Measurements from ENCODE around the gene ARSI. TPM values are rescaled to one million over a fixed set of nuclear protein-coding genes. Genes with fewer than 3 reads are reported as not detected.

The ARSI gene
- total and polyA plus RNA-seq, 2 of the 4 experiments (the other 2 are of a cell fraction), result 14.8 to 15.2 TPM

GRCh38 chr5:150261231-150261630 lies 41.5 kb downstream of the ARSI start:
- TF ChIP-seq, protein P1, sequence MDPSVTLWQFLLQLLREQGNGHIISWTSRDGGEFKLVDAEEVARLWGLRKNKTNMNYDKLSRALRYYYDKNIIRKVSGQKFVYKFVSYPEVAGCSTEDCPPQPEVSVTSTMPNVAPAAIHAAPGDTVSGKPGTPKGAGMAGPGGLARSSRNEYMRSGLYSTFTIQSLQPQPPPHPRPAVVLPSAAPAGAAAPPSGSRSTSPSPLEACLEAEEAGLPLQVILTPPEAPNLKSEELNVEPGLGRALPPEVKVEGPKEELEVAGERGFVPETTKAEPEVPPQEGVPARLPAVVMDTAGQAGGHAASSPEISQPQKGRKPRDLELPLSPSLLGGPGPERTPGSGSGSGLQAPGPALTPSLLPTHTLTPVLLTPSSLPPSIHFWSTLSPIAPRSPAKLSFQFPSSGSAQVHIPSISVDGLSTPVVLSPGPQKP (IDR thresholded peaks at IDR 0.05; ENCODE audit: borderline replicate concordance, low read depth, low read length), result no peak
- TF ChIP-seq SMC3 (IDR thresholded peaks at IDR 0.05; ENCODE audit: low read depth, low read length), result no peak
- no peak for TF ChIP-seq POLR2A (IDR thresholded peaks at IDR 0.05; ENCODE audit: low read depth, low read length)
- TF ChIP-seq MAFK (IDR thresholded peaks at IDR 0.05; ENCODE audit: low read depth, low read length), result no peak
- no peak for TF ChIP-seq RFX5 (IDR thresholded peaks at IDR 0.05; ENCODE audit: low read depth, low read length)
- TF ChIP-seq RCOR1 (IDR thresholded peaks at IDR 0.05; ENCODE audit: insufficient replicate concordance, low read length), result no peak
- peak; percentile 18; the same call in 1 of the 2 replicates for TF ChIP-seq BHLHE40 (IDR thresholded peaks at IDR 0.05; ENCODE audit: low read depth, low read length)
- no peak for TF ChIP-seq CEBPB (IDR thresholded peaks at IDR 0.05; ENCODE audit: low read depth, low read length)
- TF ChIP-seq MAZ (IDR thresholded peaks at IDR 0.05; ENCODE audit: borderline replicate concordance, low read depth, low read length), result no peak
- no peak for TF ChIP-seq NFE2L2 (IDR thresholded peaks at IDR 0.05; ENCODE audit: low read depth, low read length)
- TF ChIP-seq, protein P2, sequence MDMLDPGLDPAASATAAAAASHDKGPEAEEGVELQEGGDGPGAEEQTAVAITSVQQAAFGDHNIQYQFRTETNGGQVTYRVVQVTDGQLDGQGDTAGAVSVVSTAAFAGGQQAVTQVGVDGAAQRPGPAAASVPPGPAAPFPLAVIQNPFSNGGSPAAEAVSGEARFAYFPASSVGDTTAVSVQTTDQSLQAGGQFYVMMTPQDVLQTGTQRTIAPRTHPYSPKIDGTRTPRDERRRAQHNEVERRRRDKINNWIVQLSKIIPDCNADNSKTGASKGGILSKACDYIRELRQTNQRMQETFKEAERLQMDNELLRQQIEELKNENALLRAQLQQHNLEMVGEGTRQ (IDR thresholded peaks at IDR 0.05; ENCODE audit: low read depth, low read length), result 0 out of 2 replicates have a peak, but pooled peaks have one; percentile 22
- no peak for TF ChIP-seq MXI1 (IDR thresholded peaks at IDR 0.05; ENCODE audit: borderline replicate concordance, low read depth, low read length)
- WGBS, 2 experiments (ENCODE audit: extremely low coverage in 2 of 2, insufficient read length in 1 of 2), result 0% methylated on average over 1 of the region's 8 CpGs; no CpG with 5 or more reads in 1 of the 2 experiments
- dilution Hi-C loops (cut with HindIII; ENCODE audit: low sequenced_read_pairs, unreplicated experiment) (no loop called here), in situ Hi-C loops (cut with MboI; ENCODE audit: low sequenced_read_pairs) (loop anchor here (10.0 kb wide), 1 partner anchor 174 kb away; no protein-coding TSS in a partner anchor), intact Hi-C loops (cut with micrococcal nuclease) (no loop called here)
- Histone ChIP-seq H3K27ac (ENCODE audit: insufficient read depth, low read length) (no peak overlapping the region), H3K27me3 (ENCODE audit: control insufficient read depth, insufficient read depth, low read length) (no peaks in the 10 kb centered on the region), H2AK9ac (replicated peaks; ENCODE audit: low read depth, low read length, poor library complexity) (no peak overlapping the region), H3K4me1 (ENCODE audit: control insufficient read depth, insufficient read depth, low read length) (peaks cover 19% of the 10 kb centered on the region), H4K5ac (ENCODE audit: low read depth, low read length) (no peak overlapping the region), H3K23ac (ENCODE audit: low read depth, low read length) (0 out of 2 replicates have a peak overlapping the region, but pooled peaks have one; percentile 4), H3K9me1 (ENCODE audit: insufficient read depth, low read length) (peaks cover 19% of the 10 kb centered on the region), H3K36me3 (ENCODE audit: control insufficient read depth, insufficient read depth, low read length) (no peaks in the 10 kb centered on the region), H3K56ac (ENCODE audit: extremely low read depth, insufficient read depth, low read length) (no peak overlapping the region), H2BK120ac (ENCODE audit: low read depth, low read length) (peak overlapping the region; percentile 58; the same call in 1 of the 2 replicates), H2BK20ac (ENCODE audit: low read depth, low read length) (0 out of 2 replicates have a peak overlapping the region, but pooled peaks have one; percentile 4), H2AK5ac (ENCODE audit: low read depth, low read length) (peak overlapping the region; percentile 5; the same call in 1 of the 2 replicates), H3K9me3 (ENCODE audit: control insufficient read depth, insufficient read depth, low read length) (no peaks in the 10 kb centered on the region), H3K4ac (ENCODE audit: low read depth, low read length) (peak overlapping the region; percentile 63), H4K91ac (ENCODE audit: insufficient read depth, low read depth, low read length) (no peak overlapping the region; the same call in 1 of the 2 replicates), H3K79me1 (ENCODE audit: low read depth in 1 of 2, low read length in 2 of 2) (peaks cover 0 to 6% of the 10 kb centered on the region in 2 experiments; a peak in 1 of 4 replicates), H2AFZ (replicated peaks; ENCODE audit: low read length, poor library complexity) (peak overlapping the region; percentile 5), H3K4me3 (ENCODE audit: insufficient read depth, low read depth, low read length) (no peak overlapping the region), H3K4me2 (ENCODE audit: low read depth, low read length) (no peak overlapping the region), H3K9ac (ENCODE audit: low read depth, low read length) (no peak overlapping the region), H2BK15ac (ENCODE audit: low read depth, low read length) (0 out of 3 replicates have a peak overlapping the region, but pooled peaks have one; percentile 1), H3K14ac (replicated peaks; ENCODE audit: low read depth, low read length) (peak overlapping the region; percentile 50; the same call in 1 of the 2 replicates), H4K8ac (ENCODE audit: low read depth in 2 of 2, low read length in 2 of 2) (peak overlapping the region in 1 of 2 experiments; percentile 37; a peak in 1 of 4 replicates), H4K20me1 (ENCODE audit: insufficient read depth, low read length) (no peaks in the 10 kb centered on the region), H3K18ac (ENCODE audit: low read depth, low read length) (0 out of 2 replicates have a peak overlapping the region, but pooled peaks have one; percentile 10), H2BK5ac (ENCODE audit: low read depth, low read length, poor library complexity, severe bottlenecking) (peak overlapping the region; percentile 7)
- no peak for ATAC-seq (ENCODE audit: low read depth)
- BruUV-seq (replicated peaks), result no TSS peak
- CTCF ChIA-PET, result no interaction called here
- POLR2A ChIA-PET (ENCODE audit: unreplicated experiment), result no interaction called here
- peak; percentile 52 for DNase-seq
